Mucosa of rectum (tissue), 2 donors: ENCODE results near the gene PPT2.

ENCODE experiments used
- H3K27ac ChIP-seq, 2 donors: one replicate each; pipeline ENCODE4 v1.7.0; 2013; ENCODE audit warnings: inconsistent platforms in 2 of 2, low read depth in 2 of 2, low read length in 2 of 2
- H3K27me3 ChIP-seq, 2 donors: one replicate each; pipeline ENCODE4 v1.7.0; 2013; ENCODE audit warnings: low read length in 2 of 2; ENCODE audit not compliant: control insufficient read depth in 2 of 2, insufficient read depth in 2 of 2
- H3K36me3 ChIP-seq, 2 donors: one replicate each; pipeline ENCODE4 v1.7.0; 2013; ENCODE audit warnings: low read length in 2 of 2; ENCODE audit not compliant: control insufficient read depth in 2 of 2, insufficient read depth in 2 of 2
- H3K4me1 ChIP-seq, 2 donors: one replicate each; pipeline ENCODE4 v1.7.0; 2013; ENCODE audit warnings: low read length in 2 of 2, mild to moderate bottlenecking in 1 of 2; ENCODE audit not compliant: control insufficient read depth in 2 of 2, insufficient read depth in 2 of 2
- H3K4me3 ChIP-seq, 2 donors: one replicate each; pipeline ENCODE4 v1.7.0; 2013; ENCODE audit warnings: low read length in 2 of 2
- H3K9ac ChIP-seq, 2 donors: one replicate each; pipeline ENCODE4 v1.7.0; 2013; ENCODE audit warnings: low read length in 2 of 2, low read depth in 1 of 2, mild to moderate bottlenecking in 1 of 2
- H3K9me3 ChIP-seq, 2 donors: one replicate each; pipeline ENCODE4 v1.7.0; 2013; ENCODE audit warnings: low read length in 2 of 2; ENCODE audit not compliant: control insufficient read depth in 2 of 2
- donor health status: healthy.
- donor health status: Normal muscosa, but diverticular disease.

PPT2 gene

DNA sequence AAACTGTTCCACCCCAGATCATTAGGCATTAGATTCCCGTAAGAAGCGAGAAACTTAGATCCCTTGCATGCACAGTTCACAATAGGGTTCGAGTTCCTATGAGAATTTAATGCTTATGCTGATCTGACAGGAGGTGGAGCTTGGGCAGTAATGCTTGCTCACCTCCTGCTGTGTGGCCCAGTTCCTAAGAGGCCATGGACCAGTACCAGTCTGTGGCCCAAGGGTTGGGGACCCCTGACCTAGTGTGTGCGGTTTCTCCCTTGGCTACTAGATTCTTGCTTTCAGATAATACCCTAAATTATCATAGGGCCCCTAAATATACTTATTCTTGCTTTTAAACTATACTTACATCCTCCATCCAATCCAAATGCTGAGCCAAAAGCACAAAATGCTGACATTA is 40.4 kb downstream of the PPT2 start:
- no peaks in the 10 kb centered on the region for H3K9me3 ChIP-seq
- H3K4me1 ChIP-seq: peaks cover 34 to 39% of the 10 kb centered on the region in 2 donors
- H3K9ac ChIP-seq: no peak overlapping the region
- H3K27ac ChIP-seq: peak overlapping the region in 1 of 2 donors; percentile 100
- H3K27me3 ChIP-seq: no peaks in the 10 kb centered on the region
- no peaks in the 10 kb centered on the region for H3K36me3 ChIP-seq
- no peak overlapping the region for H3K4me3 ChIP-seq

DNA sequence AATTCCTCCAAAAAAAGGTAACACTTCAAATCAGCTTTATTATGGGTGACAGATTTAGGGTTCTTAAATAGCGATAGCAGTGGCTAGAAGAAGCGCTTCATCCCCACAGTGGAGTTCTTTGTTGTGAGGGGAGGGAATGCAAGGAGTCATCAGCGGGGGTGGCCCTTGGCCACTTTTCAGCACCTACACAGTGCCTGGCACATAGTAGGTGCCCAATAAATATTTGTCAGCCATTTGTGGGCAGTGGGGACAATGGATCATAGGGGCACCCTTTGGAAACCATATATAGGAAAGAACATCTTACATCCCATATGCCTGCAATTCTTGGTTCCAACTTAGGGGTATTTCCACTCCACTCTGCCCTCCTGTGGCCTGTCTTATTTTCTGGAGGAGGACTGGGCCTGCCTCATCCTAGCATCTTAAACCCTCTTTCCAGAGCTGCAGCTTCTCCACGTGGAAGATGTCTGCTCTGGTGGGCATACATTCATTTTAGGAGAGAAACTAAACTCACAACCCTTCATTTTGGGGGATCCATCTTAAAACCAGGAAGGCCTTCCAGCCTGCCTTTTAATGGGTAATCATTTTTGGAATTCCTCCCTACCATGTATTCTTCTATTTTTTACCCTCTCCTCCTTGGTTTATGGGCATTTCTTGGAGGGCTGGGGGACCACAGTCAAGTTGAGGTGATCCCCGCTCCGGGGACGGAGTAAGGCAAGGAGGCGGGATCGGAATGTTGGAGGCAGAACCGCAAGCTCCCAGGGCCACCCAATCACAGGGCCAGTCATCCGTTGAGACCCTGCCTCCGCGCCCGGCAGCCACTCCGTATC is 41.1 kb downstream of the PPT2 start:
- peaks cover 34 to 39% of the 10 kb centered on the region in 2 donors for H3K4me1 ChIP-seq
- H3K4me3 ChIP-seq: peak overlapping the region; percentile 63 to 85
- no peaks in the 10 kb centered on the region for H3K9me3 ChIP-seq
- H3K36me3 ChIP-seq: no peaks in the 10 kb centered on the region
- H3K27ac ChIP-seq: peak overlapping the region; percentile 93 to 100
- no peaks in the 10 kb centered on the region for H3K27me3 ChIP-seq
- H3K9ac ChIP-seq: peak overlapping the region; percentile 79 to 85

DNA sequence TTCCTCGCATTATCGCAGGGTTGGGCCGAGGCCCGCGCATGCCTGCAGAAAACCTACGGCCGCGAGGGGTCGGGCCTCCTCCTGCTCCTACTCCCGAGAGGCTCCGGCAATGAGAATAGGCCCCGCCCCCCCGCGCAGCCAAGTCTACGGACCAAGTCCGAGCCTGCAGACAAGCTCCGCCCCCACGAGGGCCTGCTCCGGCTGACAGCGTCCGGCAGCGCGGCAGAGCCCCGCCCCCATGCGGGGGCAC is 41.6 kb downstream of the PPT2 start:
- H3K4me1 ChIP-seq: peaks cover 34% of the 10 kb centered on the region in 2 donors
- no peaks in the 10 kb centered on the region for H3K36me3 ChIP-seq
- no peaks in the 10 kb centered on the region for H3K27me3 ChIP-seq
- H3K27ac ChIP-seq: peak overlapping the region; percentile 100
- H3K4me3 ChIP-seq: peak overlapping the region in 1 of 2 donors; percentile 98
- H3K9ac ChIP-seq: peak overlapping the region; percentile 85 to 100
- H3K9me3 ChIP-seq: no peaks in the 10 kb centered on the region

- Histone ChIP-seq H3K4me3 (peak overlapping the region; percentile 98), H3K27ac (peak overlapping the region; percentile 100), H3K9me3 (no peaks in the 10 kb centered on the region), H3K9ac (peak overlapping the region; percentile 100), H3K4me1 (peaks cover 29 to 30% of the 10 kb centered on the region in 2 donors), H3K27me3 (no peaks in the 10 kb centered on the region), H3K36me3 (no peaks in the 10 kb centered on the region)
Measured at GRCh38 chr6:32195902-32196681, 42.2 kb downstream of the PPT2 start.

DNA sequence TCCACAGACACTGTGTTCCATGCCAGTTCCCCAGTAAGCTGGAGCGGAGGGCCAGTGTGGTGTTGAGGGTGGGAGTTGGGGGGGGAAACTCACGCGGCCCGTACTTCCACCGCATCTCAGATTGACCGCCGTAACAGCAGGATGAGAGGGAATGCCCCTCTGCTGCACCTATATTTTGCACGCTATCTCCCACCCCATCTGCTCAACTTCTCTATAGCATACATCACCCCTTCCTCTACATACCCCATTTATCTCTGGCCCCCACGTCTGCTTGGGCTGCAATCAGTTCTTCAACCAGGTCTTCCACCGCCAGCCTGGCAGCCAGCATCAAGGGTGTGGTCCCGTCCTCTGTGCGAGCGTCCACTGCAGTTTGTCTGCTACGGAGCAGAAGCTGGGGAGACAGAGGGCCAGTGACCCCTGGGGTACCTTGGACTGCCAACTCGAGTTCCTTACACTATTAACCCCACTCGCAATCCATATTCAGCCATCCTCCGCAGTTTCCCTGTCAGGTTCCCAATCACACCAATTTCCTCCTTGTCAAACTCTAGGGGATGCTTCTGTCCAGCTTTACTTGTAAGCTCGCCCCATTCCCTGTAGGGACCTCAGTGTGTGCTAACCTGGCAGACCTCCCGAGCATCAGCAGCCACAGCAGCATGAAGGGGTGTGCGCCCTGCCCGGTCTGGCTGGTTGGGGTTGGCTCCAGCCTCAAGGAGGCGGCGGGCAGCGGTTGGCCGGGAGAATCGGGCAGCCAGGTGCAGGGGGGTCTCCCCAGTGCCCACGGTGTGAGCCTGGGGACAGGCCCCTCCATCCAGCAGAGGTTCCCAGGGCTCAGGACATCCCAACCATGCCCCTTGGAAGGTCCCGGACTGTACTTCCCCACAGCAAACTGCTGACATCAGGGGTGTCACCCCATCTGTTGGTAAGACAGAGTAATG is 43.0 kb downstream of the PPT2 start:
- no peaks in the 10 kb centered on the region for H3K27me3 ChIP-seq
- H3K4me1 ChIP-seq: peaks cover 23 to 25% of the 10 kb centered on the region in 2 donors
- H3K27ac ChIP-seq: peak overlapping the region; percentile 100
- H3K36me3 ChIP-seq: no peaks in the 10 kb centered on the region
- no peaks in the 10 kb centered on the region for H3K9me3 ChIP-seq
- H3K9ac ChIP-seq: peak overlapping the region; percentile 100
- H3K4me3 ChIP-seq: peak overlapping the region; percentile 98

DNA sequence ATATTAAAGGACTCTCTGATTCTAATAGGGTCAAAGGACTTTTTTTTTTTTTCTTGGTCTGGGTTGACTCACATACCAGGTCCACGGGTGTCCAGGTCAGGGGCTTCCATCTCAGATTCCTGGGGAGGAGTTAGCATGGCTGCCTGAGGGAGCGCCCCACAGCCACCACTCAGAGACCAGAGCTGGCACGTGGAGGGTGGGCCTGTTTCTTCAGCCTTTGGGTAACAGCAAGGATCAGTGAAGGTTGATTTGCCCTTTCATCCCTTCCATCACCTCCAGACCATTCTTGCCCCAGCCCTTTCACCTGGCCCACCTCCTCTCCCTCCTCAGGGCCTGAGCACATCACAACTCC is 44.4 kb downstream of the PPT2 start:
- H3K36me3 ChIP-seq: no peaks in the 10 kb centered on the region
- H3K27me3 ChIP-seq: no peaks in the 10 kb centered on the region
- H3K27ac ChIP-seq: no peak overlapping the region
- H3K9me3 ChIP-seq: no peaks in the 10 kb centered on the region
- H3K4me1 ChIP-seq: peaks cover 14 to 15% of the 10 kb centered on the region in 2 donors
- H3K9ac ChIP-seq: no peak overlapping the region
- H3K4me3 ChIP-seq: no peak overlapping the region

DNA sequence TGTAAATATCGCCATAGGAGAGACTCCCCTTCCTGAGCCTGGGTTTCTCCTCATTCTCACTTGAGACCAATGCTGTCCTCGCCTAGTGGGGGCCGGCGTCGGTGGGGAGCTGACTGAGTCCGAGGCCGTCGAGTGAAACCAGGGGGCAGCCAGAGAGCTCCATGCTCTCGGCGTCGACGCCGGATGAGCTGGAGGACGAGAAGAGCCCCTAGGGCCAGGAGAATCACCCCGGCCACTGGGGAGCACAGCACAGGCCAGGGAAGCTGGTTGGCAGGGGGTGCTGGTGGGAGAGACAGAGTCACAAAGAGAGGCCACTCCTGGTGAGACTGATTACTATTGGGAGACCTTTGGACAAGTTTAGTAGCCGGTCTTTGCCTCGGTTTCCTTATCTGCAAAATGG is 44.9 kb downstream of the PPT2 start:
- Histone ChIP-seq H3K9me3 (no peaks in the 10 kb centered on the region), H3K27me3 (no peaks in the 10 kb centered on the region), H3K4me1 (peaks cover 14 to 15% of the 10 kb centered on the region in 2 donors), H3K4me3 (no peak overlapping the region), H3K27ac (no peak overlapping the region), H3K36me3 (no peaks in the 10 kb centered on the region), H3K9ac (no peak overlapping the region)

- Histone ChIP-seq H3K27ac (no peak overlapping the region), H3K4me1 (peaks cover 7% of the 10 kb centered on the region in 2 donors), H3K36me3 (no peaks in the 10 kb centered on the region), H3K9me3 (no peaks in the 10 kb centered on the region), H3K4me3 (no peak overlapping the region), H3K9ac (no peak overlapping the region), H3K27me3 (no peaks in the 10 kb centered on the region)
Measured at GRCh38 chr6:32200711-32201475, 47.0 kb downstream of the PPT2 start.

GRCh38 chr6:32202186-32202585 is 48.2 kb downstream of the PPT2 start:
- Histone ChIP-seq H3K4me3 (no peak overlapping the region), H3K27me3 (no peaks in the 10 kb centered on the region), H3K9me3 (no peaks in the 10 kb centered on the region), H3K36me3 (no peaks in the 10 kb centered on the region), H3K9ac (no peak overlapping the region), H3K27ac (no peak overlapping the region), H3K4me1 (no peaks in the 10 kb centered on the region)
